ENCODE results near the gene MPP1.

Gene MPP1

GRCh38 chrX:154774622-154775021 lies 30.7 kb downstream of the MPP1 start:
- no peak for DNase-seq

DNA sequence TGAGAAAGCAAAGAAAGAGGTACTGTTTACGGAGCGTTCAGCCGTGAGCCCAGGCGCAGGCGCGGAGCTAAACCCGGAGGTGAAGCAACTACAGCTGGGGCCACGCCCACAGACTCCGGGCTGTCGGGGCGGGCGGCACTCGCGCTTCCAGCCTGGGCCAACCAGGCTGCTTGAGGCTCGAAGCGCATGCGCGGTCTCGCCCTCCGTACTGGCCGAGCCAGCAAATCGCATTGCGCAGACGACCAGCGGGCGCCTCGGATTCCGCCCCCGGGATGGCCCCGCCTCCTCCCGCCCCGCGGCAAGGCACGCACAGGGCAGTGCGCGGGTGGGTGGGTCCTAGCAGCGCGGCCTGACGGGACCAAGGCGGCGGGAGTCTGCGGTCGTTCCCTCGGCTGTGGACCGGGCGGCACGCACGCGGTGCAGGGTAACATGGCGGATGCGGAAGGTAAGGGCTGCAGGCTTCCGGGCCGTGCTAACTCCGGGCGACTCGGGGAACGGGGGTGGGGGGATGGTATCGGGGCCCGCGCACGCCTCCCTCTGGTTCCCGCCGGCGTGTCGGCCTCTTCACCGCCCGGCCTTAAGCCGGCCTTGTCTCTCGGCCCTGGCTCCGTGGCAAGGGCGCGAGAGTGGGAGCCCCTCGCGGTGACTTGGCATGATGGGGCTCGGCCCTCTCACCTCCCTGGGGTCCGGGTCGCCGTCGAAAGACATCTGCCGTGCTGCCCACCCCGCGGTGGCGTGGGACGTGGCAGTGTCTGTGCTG lies 42.6 kb downstream of the MPP1 start, which contains the start of gene DKC1:
Gene DKC1 (plus strand): TSS at position 328 of the 760 bp plus-strand sequence. CDS start 102 bp downstream, at position 430.
- DNase-seq = peak; percentile 93

GRCh38 chrX:154761977-154762536 lies 43.2 kb downstream of the MPP1 start:
- DNase-seq = no peak

- no peak for DNase-seq
Observed at GRCh38 chrX:154758696-154759095, 46.6 kb downstream of the MPP1 start.

- DNase-seq = no peak
Observed at GRCh38 chrX:154751669-154752271, 53.5 kb downstream of the MPP1 start.

- no peak for DNase-seq
Observed at GRCh38 chrX:154751203-154751668, 54.0 kb downstream of the MPP1 start.

DNA sequence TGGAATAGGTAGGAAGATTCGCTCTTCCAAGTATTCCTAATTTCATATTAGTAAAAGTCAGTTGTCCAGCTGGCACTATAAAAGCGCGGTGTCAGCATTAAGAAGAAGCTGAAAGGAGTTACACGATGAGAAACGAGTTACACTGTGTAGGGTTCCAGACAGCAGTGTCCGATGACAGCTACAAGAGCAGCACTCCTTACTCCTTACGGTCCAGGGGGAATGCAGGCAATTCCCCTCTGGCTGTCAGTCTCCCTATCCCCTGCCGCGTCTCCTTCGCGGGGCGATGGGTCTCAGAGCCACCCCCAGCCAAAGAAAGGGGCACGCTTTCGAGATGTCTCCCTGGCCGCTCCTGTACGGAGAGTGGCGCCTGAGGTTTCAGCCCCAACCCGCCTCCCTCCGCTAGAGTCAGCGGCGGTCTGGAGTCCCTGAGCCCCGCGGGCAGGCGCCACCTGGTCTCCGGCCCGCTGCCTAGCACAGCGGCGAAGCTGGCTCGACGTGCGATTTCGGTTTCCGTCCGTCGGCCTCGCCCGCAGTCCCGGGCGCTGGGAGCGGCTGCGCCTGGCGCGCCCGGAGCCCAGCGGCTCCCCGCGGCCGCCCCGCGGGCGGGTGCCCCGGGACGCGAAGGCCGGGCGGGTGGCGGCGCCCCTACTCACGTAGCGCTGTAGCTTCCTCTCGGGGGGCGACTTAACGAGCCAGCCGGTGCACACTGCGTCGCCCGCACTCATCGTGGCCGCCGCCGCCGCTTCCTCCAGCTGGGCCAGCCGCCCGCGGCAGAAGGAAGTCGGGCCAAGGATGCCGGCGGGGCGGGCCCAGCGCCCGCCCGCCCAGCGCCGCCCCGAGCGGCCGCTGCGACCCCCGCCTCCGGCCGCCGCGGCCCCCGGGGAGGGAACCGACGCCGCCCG lies 54.7 kb downstream of the MPP1 start, which contains the start of gene GAB3:
Gene GAB3 (minus strand): TSS at position 777 of the 902 bp plus-strand sequence. CDS start 52 bp downstream, at position 725.
- DNase-seq = peak; percentile 19

GRCh38 chrX:154749856-154750255 lies 55.4 kb downstream of the MPP1 start:
- no peak for DNase-seq

DNA sequence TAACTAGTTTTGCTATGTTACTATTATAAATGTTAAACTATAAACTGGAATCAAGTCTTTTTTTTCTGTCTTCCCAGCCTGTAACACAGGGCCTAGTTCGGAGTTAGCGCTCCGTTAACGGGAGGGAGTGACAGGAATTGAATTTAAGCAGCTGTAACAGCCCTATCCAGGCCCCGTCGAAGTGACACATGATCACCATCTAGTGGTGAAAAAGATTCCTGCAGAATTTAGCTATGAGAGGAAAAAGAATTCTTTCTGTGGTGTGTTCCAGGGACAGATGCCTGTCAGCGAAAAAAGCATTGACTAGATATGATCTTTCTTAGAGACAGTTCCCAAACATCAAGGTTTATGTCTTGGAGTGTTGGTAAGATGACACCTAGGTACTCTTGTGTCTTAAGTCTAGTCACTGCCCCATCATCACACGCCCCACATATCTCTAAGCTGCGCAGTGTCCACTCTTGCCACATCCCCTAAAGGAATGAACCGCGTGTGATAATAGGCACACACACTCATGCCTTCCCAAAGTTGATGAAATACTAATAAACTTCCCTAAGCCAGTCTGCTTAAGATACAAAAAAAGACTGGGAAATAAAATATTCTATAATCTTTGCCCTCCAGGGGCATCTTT lies 56.5 kb downstream of the MPP1 start:
- peak; percentile 49 for DNase-seq

DNA sequence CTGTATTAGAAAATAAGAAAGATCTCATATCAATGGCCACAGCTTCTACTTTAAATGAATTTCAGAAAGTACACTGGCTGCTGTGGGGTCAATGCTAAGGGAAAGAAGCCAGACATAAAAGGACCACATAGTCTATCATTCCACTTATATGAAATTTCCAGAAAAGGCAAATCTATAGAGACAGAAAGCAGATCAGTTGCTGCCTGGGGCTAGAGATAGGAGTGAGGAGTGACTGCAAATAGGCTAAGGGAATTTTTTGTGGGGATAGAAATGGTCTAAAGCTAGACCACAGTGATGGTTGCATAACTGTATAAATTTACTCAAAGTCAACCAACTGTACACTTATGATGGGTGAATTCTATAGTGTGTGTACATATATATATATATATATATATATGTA lies 62.7 kb downstream of the MPP1 start:
- DNase-seq = no peak

DNA sequence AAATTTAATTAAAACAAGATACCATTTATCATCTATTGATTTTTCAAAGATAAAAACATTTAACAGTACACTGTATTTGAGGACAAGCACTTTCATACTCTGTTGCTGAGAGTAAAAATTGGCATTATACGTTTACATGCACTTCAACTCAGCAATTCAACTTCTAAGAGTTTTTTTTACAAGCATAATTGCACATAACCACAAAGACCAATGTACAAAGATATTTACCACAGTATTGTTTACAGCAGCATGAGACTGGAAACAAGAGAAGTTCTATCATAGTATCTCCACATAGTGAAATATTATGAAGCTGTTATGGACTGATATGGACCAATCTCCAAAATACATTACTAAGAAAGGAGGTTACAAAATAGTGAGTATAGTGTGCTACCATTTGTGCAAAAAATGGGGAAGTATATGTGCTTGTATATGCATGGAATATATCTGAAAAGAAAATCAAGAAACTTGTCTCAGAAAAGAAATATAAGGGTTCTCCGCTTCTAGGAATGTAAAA lies 65.3 kb downstream of the MPP1 start:
- no peak for DNase-seq

GRCh38 chrX:154738011-154738738 lies 67.1 kb downstream of the MPP1 start:
- DNase-seq = no peak

DNA sequence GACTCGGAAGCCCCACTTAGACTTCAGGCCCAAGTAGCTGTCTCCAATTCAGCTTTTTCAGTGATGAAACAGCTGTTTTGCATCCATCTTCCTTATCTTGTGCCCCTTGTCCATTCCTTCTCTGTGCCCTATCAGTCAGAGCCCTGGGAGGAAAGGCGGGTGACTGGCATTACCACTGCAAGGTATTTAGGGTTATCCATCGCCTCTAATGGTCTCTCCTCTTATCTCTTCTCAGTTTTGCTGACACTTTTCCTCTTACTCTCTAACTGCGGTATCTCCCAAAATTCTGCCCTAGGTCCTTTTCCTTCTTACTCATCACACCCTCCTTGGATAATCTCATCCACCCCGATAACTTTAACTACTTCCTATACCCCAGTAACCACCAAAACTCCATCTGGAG lies 68.1 kb downstream of the MPP1 start:
- DNase-seq = no peak

GRCh38 chrX:154735695-154736393 lies 69.4 kb downstream of the MPP1 start:
- no peak for DNase-seq

DNA sequence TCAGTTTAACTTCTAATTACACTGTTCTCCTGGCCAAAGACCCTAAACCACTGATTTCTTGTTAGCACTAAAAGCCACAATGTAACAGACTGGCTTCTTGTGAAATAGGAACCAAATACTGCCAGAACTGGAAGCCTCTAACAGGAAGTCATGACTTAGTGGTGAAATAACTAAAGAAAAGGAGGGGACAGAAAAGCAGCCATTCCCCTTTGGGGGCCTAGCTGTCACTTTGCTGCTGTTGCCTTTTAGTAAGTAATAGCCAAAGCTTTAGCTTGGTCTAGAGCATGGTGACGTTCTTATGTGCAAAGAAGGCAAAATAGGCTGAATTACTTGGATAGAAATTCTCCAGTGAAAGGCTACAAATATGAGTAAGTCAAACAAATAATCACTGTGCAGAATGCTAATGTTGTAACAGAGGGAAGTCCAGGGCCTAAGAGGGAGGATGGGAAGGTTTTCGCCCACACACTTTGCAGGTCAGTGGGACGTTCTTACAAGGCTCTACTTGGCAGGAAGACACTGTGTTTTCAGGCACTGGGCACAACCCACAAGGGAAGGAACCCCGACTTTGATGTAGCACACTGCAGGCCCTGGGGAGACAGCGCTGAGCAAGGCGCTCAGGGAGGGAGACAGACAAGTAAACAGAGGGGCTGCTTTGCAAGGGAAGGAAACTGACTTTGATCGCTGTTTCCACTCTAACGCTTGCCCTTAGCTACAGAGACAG lies 71.1 kb downstream of the MPP1 start:
- no peak for DNase-seq

- no peak for DNase-seq
Observed at GRCh38 chrX:154733066-154733425, 72.2 kb downstream of the MPP1 start.

DNA sequence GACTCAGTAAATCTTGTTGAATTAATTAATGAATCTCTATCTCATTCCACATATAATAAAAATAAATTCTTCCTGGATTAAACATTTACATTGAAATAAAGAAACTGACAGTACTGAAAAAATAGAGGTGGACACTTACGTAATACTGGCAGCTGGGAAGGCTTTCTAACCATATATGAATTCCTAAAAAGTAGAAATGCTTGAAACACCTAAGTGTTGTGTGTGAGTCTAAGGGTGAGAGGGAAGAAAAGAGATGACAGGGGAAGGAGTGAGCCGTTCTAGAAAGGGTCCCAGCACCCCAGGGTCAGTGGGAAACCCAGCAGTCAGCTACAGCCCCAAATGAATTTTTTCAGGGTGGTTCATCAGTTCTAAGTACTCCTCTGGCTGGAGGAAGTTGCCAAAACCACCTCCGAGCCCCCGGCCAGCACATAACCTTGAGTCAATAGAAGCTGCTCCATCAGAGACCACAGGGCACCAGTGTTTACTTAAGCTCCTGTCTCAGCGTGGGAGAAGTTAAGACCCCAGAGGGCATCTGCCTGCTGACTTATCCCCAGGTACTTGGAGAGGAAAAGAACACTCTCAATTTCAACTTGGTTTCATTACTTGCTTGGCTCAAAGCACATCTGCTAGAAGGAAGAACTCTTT lies 72.7 kb downstream of the MPP1 start:
- no peak for DNase-seq

GRCh38 chrX:154731881-154732280 lies 73.4 kb downstream of the MPP1 start:
- no peak for DNase-seq

DNA sequence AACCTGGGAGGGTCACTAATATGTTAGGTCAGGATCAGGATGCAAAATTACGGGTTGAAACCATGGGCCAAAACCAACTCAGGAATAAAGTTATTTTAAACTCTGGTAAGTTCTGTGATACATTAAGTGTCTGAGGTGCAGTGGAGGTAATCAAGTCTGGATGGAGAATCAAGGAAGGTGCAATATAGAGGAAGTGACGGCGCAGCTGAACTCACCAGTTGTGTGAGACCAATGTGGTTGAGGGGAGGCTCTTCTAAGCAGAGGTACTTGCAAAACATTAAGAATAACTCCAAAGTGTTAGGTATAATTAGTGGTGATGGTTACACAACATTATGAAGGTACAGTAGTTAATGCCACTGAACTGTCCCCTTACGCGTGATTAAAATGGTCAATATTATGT lies 74.1 kb downstream of the MPP1 start:
- no peak for DNase-seq
